Measurements from ENCODE around the gene PTPRT. TPM values are rescaled to one million over a fixed set of nuclear protein-coding genes. Genes with fewer than 3 reads are reported as not detected.

Gene PTPRT
- total and polyA plus RNA-seq, 2 of the 4 experiments (the other 2 are of a cell fraction), result not detected

GRCh38 chr20:42507874-42508273 lies 681.8 kb downstream of the PTPRT start:
- TF ChIP-seq MXI1 (IDR thresholded peaks at IDR 0.05; ENCODE audit: borderline replicate concordance, low read depth, low read length) (no peak), NFE2L2 (IDR thresholded peaks at IDR 0.05; ENCODE audit: low read depth, low read length) (no peak), MAZ (IDR thresholded peaks at IDR 0.05; ENCODE audit: borderline replicate concordance, low read depth, low read length) (no peak), POLR2A (IDR thresholded peaks at IDR 0.05; ENCODE audit: low read depth, low read length) (no peak), BHLHE40 (IDR thresholded peaks at IDR 0.05; ENCODE audit: low read depth, low read length) (no peak), FOS (IDR thresholded peaks at IDR 0.05; ENCODE audit: low read depth, low read length) (no peak)
- TF ChIP-seq, protein P1, sequence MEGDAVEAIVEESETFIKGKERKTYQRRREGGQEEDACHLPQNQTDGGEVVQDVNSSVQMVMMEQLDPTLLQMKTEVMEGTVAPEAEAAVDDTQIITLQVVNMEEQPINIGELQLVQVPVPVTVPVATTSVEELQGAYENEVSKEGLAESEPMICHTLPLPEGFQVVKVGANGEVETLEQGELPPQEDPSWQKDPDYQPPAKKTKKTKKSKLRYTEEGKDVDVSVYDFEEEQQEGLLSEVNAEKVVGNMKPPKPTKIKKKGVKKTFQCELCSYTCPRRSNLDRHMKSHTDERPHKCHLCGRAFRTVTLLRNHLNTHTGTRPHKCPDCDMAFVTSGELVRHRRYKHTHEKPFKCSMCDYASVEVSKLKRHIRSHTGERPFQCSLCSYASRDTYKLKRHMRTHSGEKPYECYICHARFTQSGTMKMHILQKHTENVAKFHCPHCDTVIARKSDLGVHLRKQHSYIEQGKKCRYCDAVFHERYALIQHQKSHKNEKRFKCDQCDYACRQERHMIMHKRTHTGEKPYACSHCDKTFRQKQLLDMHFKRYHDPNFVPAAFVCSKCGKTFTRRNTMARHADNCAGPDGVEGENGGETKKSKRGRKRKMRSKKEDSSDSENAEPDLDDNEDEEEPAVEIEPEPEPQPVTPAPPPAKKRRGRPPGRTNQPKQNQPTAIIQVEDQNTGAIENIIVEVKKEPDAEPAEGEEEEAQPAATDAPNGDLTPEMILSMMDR (conservative IDR thresholded peaks at IDR 0.05; ENCODE audit: low read depth, low read length), result no peak
- intact Hi-C loops (cut with micrococcal nuclease) (no loop called here), dilution Hi-C loops (cut with HindIII; ENCODE audit: low sequenced_read_pairs, unreplicated experiment) (no loop called here), in situ Hi-C loops (cut with MboI; ENCODE audit: low sequenced_read_pairs) (no loop called here)
- Histone ChIP-seq H3K9me3 (ENCODE audit: control insufficient read depth, insufficient read depth, low read length) (no peaks in the 10 kb centered on the region), H2AK9ac (replicated peaks; ENCODE audit: low read depth, low read length, poor library complexity) (no peak overlapping the region), H2BK20ac (ENCODE audit: low read depth, low read length) (no peak overlapping the region), H4K20me1 (ENCODE audit: insufficient read depth, low read length) (no peaks in the 10 kb centered on the region), H3K4ac (ENCODE audit: low read depth, low read length) (no peak overlapping the region), H3K23ac (ENCODE audit: low read depth, low read length) (no peak overlapping the region), H3K9ac (ENCODE audit: low read depth, low read length) (no peak overlapping the region), H3K14ac (replicated peaks; ENCODE audit: low read depth, low read length) (no peak overlapping the region), H3K56ac (ENCODE audit: extremely low read depth, insufficient read depth, low read length) (no peak overlapping the region), H2BK5ac (ENCODE audit: low read depth, low read length, poor library complexity, severe bottlenecking) (no peak overlapping the region), H2BK15ac (ENCODE audit: low read depth, low read length) (no peak overlapping the region), H4K5ac (ENCODE audit: low read depth, low read length) (no peak overlapping the region), H3K36me3 (ENCODE audit: control insufficient read depth, insufficient read depth, low read length) (no peaks in the 10 kb centered on the region), H3K18ac (ENCODE audit: low read depth, low read length) (no peak overlapping the region), H3K9me1 (ENCODE audit: insufficient read depth, low read length) (no peaks in the 10 kb centered on the region), H2BK120ac (ENCODE audit: low read depth, low read length) (no peak overlapping the region), H4K8ac (ENCODE audit: low read depth in 2 of 2, low read length in 2 of 2) (no peak overlapping the region), H3K27me3 (ENCODE audit: control insufficient read depth, insufficient read depth, low read length) (no peaks in the 10 kb centered on the region), H4K91ac (ENCODE audit: insufficient read depth, low read depth, low read length) (no peak overlapping the region), H3K27ac (ENCODE audit: insufficient read depth, low read length) (no peak overlapping the region), H3K4me1 (ENCODE audit: control insufficient read depth, insufficient read depth, low read length) (no peaks in the 10 kb centered on the region), H3K4me3 (ENCODE audit: insufficient read depth, low read depth, low read length) (no peak overlapping the region), H3K4me2 (ENCODE audit: low read depth, low read length) (no peak overlapping the region), H2AFZ (replicated peaks; ENCODE audit: low read length, poor library complexity) (no peak overlapping the region), H2AK5ac (ENCODE audit: low read depth, low read length) (no peak overlapping the region), H3K79me1 (ENCODE audit: low read depth in 1 of 2, low read length in 2 of 2) (no peaks in the 10 kb centered on the region)
- no TSS peak for BruUV-seq (replicated peaks)
- POLR2A ChIA-PET (ENCODE audit: unreplicated experiment), result no interaction called here
- DNase-seq (no peak), ATAC-seq (ENCODE audit: low read depth) (no peak)
- CTCF ChIA-PET, result no interaction called here
- WGBS, 2 experiments (ENCODE audit: extremely low coverage in 2 of 2, insufficient read length in 1 of 2), result no CpG with 5 or more reads among the region's 3 CpGs

Measured in IMR-90 (cell line).